Neural progenitor cell (in vitro differentiated cells): ENCODE measurements around the gene COL5A3.

Experiments
- EZH2 ChIP-seq: fragments of 200-600 bp; sonication (generic); IDR thresholded peaks from 2 replicates; pipeline ENCODE4 v1.6.1; 2017; ENCODE audit warnings: antibody characterized with exemption, mild to moderate bottlenecking, moderate library complexity
- EZH2phosphoT487 ChIP-seq: fragments of 200-600 bp; sonication (generic); IDR thresholded peaks from 2 replicates; pipeline ENCODE4 v1.6.1; 2017; ENCODE audit warnings: antibody characterized with exemption
- TF ChIP-seq, protein P1 (sequence below): fragments of 200-600 bp; sonication (generic); IDR thresholded peaks from 2 replicates; pipeline ENCODE4 v1.5.1; 2017; ENCODE audit warnings: antibody characterized with exemption, mild to moderate bottlenecking

DNA sequence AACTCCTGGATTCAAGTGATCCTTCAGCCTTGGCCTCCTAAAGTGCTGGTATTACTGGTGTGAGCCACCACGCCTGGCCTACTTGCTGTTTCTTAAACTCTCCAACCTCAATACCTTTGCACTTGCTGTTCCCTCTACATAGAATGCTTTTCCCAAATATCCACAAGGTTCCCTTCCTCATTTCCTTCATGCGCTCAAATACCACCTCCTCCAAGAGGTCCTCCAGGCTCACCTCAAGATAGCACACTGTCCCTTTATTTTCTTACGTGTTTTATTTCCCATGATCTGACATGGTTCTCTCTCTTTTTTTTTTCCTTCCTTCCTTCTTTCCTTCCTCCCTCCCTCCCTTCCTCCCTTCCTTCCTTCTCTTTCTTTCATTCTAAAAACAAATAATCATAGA, 16.4 kb upstream of the COL5A3 start:
- TF ChIP-seq EZH2 = no peak
- TF ChIP-seq EZH2phosphoT487 = no peak
- TF ChIP-seq, protein P1, sequence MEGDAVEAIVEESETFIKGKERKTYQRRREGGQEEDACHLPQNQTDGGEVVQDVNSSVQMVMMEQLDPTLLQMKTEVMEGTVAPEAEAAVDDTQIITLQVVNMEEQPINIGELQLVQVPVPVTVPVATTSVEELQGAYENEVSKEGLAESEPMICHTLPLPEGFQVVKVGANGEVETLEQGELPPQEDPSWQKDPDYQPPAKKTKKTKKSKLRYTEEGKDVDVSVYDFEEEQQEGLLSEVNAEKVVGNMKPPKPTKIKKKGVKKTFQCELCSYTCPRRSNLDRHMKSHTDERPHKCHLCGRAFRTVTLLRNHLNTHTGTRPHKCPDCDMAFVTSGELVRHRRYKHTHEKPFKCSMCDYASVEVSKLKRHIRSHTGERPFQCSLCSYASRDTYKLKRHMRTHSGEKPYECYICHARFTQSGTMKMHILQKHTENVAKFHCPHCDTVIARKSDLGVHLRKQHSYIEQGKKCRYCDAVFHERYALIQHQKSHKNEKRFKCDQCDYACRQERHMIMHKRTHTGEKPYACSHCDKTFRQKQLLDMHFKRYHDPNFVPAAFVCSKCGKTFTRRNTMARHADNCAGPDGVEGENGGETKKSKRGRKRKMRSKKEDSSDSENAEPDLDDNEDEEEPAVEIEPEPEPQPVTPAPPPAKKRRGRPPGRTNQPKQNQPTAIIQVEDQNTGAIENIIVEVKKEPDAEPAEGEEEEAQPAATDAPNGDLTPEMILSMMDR = no peak
